Measurements from ENCODE around the gene DLGAP1. TPM values are rescaled to one million over a fixed set of nuclear protein-coding genes. Genes with fewer than 3 reads are reported as not detected.

Gene DLGAP1
- total and polyA plus RNA-seq, 2 of the 13 experiments (the other 11 are each of a cell fraction or from before 2014, with no cell fraction given) = 0.01 TPM; not detected in 1

DNA sequence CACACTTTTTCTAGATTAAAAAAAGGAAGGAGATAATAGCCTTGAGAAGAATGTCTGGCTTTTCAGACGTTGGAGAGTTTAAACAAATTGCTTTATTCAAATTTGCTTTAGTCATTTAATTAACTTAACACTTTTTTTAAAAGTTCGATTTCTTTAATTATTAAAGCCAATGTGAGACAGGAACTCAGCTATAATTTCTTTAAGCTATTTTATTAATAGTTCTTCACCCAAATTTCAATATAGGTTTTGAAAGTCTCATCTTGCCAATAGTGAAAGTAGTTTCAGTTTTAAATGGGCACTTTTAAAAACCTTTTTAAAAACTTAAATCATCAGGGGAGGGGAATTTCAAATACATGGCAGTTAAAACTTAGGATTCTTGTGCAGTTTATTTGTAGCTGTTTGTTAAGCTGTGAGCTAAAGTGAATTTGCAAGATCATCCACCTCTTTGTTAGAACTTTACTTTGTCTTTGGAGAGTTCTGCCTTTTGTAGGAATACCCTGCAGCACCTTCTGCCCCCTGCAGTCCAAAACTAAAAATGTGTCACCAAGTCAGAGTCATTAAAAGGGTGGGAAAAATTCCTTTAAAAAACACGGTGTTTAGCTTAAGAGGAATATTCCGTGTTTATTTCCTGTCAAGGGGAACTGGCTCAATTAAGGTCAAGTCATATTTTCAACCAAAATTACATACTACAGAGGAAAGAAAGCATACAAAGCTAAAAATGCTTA, 1000.6 kb downstream of the DLGAP1 start (continued):
- TF ChIP-seq, protein P1, sequence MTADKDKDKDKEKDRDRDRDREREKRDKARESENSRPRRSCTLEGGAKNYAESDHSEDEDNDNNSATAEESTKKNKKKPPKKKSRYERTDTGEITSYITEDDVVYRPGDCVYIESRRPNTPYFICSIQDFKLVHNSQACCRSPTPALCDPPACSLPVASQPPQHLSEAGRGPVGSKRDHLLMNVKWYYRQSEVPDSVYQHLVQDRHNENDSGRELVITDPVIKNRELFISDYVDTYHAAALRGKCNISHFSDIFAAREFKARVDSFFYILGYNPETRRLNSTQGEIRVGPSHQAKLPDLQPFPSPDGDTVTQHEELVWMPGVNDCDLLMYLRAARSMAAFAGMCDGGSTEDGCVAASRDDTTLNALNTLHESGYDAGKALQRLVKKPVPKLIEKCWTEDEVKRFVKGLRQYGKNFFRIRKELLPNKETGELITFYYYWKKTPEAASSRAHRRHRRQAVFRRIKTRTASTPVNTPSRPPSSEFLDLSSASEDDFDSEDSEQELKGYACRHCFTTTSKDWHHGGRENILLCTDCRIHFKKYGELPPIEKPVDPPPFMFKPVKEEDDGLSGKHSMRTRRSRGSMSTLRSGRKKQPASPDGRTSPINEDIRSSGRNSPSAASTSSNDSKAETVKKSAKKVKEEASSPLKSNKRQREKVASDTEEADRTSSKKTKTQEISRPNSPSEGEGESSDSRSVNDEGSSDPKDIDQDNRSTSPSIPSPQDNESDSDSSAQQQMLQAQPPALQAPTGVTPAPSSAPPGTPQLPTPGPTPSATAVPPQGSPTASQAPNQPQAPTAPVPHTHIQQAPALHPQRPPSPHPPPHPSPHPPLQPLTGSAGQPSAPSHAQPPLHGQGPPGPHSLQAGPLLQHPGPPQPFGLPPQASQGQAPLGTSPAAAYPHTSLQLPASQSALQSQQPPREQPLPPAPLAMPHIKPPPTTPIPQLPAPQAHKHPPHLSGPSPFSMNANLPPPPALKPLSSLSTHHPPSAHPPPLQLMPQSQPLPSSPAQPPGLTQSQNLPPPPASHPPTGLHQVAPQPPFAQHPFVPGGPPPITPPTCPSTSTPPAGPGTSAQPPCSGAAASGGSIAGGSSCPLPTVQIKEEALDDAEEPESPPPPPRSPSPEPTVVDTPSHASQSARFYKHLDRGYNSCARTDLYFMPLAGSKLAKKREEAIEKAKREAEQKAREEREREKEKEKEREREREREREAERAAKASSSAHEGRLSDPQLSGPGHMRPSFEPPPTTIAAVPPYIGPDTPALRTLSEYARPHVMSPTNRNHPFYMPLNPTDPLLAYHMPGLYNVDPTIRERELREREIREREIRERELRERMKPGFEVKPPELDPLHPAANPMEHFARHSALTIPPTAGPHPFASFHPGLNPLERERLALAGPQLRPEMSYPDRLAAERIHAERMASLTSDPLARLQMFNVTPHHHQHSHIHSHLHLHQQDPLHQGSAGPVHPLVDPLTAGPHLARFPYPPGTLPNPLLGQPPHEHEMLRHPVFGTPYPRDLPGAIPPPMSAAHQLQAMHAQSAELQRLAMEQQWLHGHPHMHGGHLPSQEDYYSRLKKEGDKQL (CRISPR knock-in tag; IDR thresholded peaks at IDR 0.05; ENCODE audit: low read depth) = no peak
- TF ChIP-seq ZNF33B (CRISPR knock-in tag; IDR thresholded peaks at IDR 0.05) = no peak
- TF ChIP-seq PHF21A (CRISPR knock-in tag; IDR thresholded peaks at IDR 0.05) = no peak
- peak; percentile 58 to 85; a peak in 3 of 4 replicates for TF ChIP-seq MAFK (conservative IDR thresholded peaks at IDR 0.05 in 1 of 2, IDR thresholded peaks at IDR 0.05 in 1 of 2; ENCODE audit: low read length in 2 of 2)
- TF ChIP-seq REPIN1 (CRISPR knock-in tag; IDR thresholded peaks at IDR 0.05; ENCODE audit: borderline replicate concordance, low read depth) = no peak
- no peak for TF ChIP-seq SP2 (CRISPR knock-in tag; IDR thresholded peaks at IDR 0.05)
- peak; percentile 36; the same call in 1 of the 2 replicates for TF ChIP-seq SAP130 (CRISPR knock-in tag; IDR thresholded peaks at IDR 0.05; ENCODE audit: low read depth)
- TF ChIP-seq RXRB (CRISPR knock-in tag; IDR thresholded peaks at IDR 0.05; ENCODE audit: borderline replicate concordance) = 0 out of 2 replicates have a peak, but pooled peaks have one; percentile 8
- 0 out of 2 replicates have a peak, but pooled peaks have one; percentile 8 for TF ChIP-seq HNRNPL (IDR thresholded peaks at IDR 0.05; ENCODE audit: low read depth, low read length)
- TF ChIP-seq, protein P2, sequence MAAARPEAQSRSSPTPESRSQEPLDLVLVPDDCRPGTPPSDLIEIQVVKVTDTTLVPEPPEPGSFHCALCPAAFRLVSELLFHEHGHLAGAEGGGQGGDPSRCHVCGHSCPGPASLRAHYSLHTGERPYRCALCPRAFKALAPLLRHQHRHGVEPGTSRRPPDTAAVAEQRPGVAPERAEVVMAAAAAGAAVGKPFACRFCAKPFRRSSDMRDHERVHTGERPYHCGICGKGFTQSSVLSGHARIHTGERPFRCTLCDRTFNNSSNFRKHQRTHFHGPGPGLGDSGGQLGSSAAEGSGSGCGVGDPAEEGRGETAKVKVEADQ (CRISPR knock-in tag; IDR thresholded peaks at IDR 0.05; ENCODE audit: borderline replicate concordance) = no peak
- peak; percentile 47 for TF ChIP-seq STAG1 (CRISPR knock-in tag; IDR thresholded peaks at IDR 0.05)
- no peak for TF ChIP-seq SMARCC2 (IDR thresholded peaks at IDR 0.05)
- TF ChIP-seq MBD4 (IDR thresholded peaks at IDR 0.05; ENCODE audit: borderline replicate concordance, low read length) = 0 out of 2 replicates have a peak, but pooled peaks have one; percentile 35
- no peak for TF ChIP-seq NFYB (CRISPR knock-in tag; IDR thresholded peaks at IDR 0.05)
- TF ChIP-seq PHF8 (CRISPR knock-in tag; IDR thresholded peaks at IDR 0.05) = no peak
- TF ChIP-seq MIER3 (CRISPR knock-in tag; IDR thresholded peaks at IDR 0.05; ENCODE audit: borderline replicate concordance) = no peak
- TF ChIP-seq, protein P3, sequence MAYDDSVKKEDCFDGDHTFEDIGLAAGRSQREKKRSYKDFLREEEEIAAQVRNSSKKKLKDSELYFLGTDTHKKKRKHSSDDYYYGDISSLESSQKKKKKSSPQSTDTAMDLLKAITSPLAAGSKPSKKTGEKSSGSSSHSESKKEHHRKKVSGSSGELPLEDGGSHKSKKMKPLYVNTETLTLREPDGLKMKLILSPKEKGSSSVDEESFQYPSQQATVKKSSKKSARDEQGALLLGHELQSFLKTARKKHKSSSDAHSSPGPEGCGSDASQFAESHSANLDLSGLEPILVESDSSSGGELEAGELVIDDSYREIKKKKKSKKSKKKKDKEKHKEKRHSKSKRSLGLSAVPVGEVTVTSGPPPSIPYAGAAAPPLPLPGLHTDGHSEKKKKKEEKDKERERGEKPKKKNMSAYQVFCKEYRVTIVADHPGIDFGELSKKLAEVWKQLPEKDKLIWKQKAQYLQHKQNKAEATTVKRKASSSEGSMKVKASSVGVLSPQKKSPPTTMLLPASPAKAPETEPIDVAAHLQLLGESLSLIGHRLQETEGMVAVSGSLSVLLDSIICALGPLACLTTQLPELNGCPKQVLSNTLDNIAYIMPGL (CRISPR knock-in tag; IDR thresholded peaks at IDR 0.05; ENCODE audit: borderline replicate concordance in 1 of 2, low read depth in 1 of 2) = peak in 1 of 2 experiments; percentile 54; a peak in 1 of 4 replicates
- TF ChIP-seq ZNF260 (CRISPR knock-in tag; IDR thresholded peaks at IDR 0.05; ENCODE audit: borderline replicate concordance, low read depth) = no peak
- no peak for TF ChIP-seq NFATC3 (CRISPR knock-in tag; IDR thresholded peaks at IDR 0.05)
- no peak for TF ChIP-seq NFIB (CRISPR knock-in tag; IDR thresholded peaks at IDR 0.05; ENCODE audit: borderline replicate concordance)

Data from HepG2 (cell line).